H1 (cell line): ENCODE measurements around the gene ARID1B. TPM values are rescaled to one million over a fixed set of nuclear protein-coding genes. Genes with fewer than 3 reads are reported as not detected.

ENCODE experiments used
- CTCF ChIA-PET: fragments of 300-600 bp; sonication (Branson Sonifier 250); formaldehyde crosslinking; loops from one replicate; lab custom pipeline; 2021; ENCODE audit not compliant: partially characterized antibody; lab: Charles Lee
- POLR2A ChIA-PET: fragments of 300-600 bp; sonication (Branson Sonifier 250); formaldehyde crosslinking; loops from one replicate; lab custom pipeline; 2021; ENCODE audit warnings: inconsistent platforms; ENCODE audit not compliant: partially characterized antibody; lab: Charles Lee
- DNase-seq, 2 experiments: peaks; one replicate each; pipeline versions ENCODE4 v3.0.0 to v3.0.0-alpha.2; 2010 to 2022; ENCODE audit warnings: low spot score in 2 of 2, low read depth in 1 of 2, mixed read lengths in 1 of 2
- FAIRE-seq: peaks from 2 replicates; lab custom pipeline; 2011; peaks lifted over from hg19 to GRCh38; lab: Jason Lieb, UNC
- H2AFZ ChIP-seq: 2 replicates; pipeline ENCODE4 v1.8.1; 2012; ENCODE audit warnings: low read length, inconsistent platforms
- H2AK5ac ChIP-seq: 2 replicates; pipeline ENCODE4 v1.6.1; 2013; ENCODE audit warnings: low read depth, low read length
- H2BK120ac ChIP-seq: replicated peaks from 2 replicates; pipeline ENCODE3; 2013; ENCODE audit warnings: low read depth, low read length, inconsistent platforms
- H2BK12ac ChIP-seq: 2 replicates; pipeline ENCODE4 v1.6.1; 2013; ENCODE audit warnings: low read depth, low read length
- H2BK15ac ChIP-seq: 2 replicates; pipeline ENCODE4 v1.6.1; 2013; ENCODE audit warnings: low read length
- H2BK20ac ChIP-seq: 2 replicates; pipeline ENCODE4 v1.6.1; 2013; ENCODE audit warnings: low read length
- H2BK5ac ChIP-seq: 2 replicates; pipeline ENCODE4 v1.6.1; 2013; ENCODE audit warnings: low read depth, low read length
- H3K14ac ChIP-seq: 2 replicates; pipeline ENCODE4 v1.6.1; 2013; ENCODE audit warnings: inconsistent platforms; ENCODE audit not compliant: insufficient read length
- H3K18ac ChIP-seq: 2 replicates; pipeline ENCODE4 v1.6.1; 2013; ENCODE audit warnings: low read length; ENCODE audit errors: extremely low read depth
- H3K23ac ChIP-seq: 2 replicates; pipeline ENCODE4 v1.6.1; 2013; ENCODE audit warnings: inconsistent platforms; ENCODE audit not compliant: insufficient read length
- H3K23me2 ChIP-seq: 2 replicates; pipeline ENCODE4 v1.6.1; 2013; ENCODE audit warnings: low read depth, low read length
- H3K27ac ChIP-seq: 2 replicates; pipeline ENCODE4 v1.6.1; 2011; ENCODE audit warnings: low read depth, low read length, inconsistent platforms
- H3K27me3 ChIP-seq, 4 experiments: replicated peaks in 1 of 4; 1 replicate in 1 of 4; 2 replicates in 3 of 4; pipeline versions ENCODE4 v1.6.1 to v1.8.1; 2011 to 2013; ENCODE audit warnings: low read length in 3 of 4, mild to moderate bottlenecking in 3 of 4, inconsistent platforms in 2 of 4, mixed read lengths in 2 of 4, moderate library complexity in 1 of 4; ENCODE audit not compliant: control insufficient read depth in 3 of 4, insufficient read depth in 3 of 4; ENCODE audit errors: extremely low read depth in 1 of 4
- H3K36me3 ChIP-seq, 4 experiments: 2 replicates each; pipeline versions ENCODE4 v1.6.1 to v1.8.1; 2011 to 2013; ENCODE audit warnings: mild to moderate bottlenecking in 4 of 4, low read length in 3 of 4, moderate library complexity in 2 of 4, control low read depth in 1 of 4, inconsistent platforms in 1 of 4; ENCODE audit not compliant: insufficient read depth in 4 of 4, control insufficient read depth in 2 of 4
- H3K4ac ChIP-seq: replicated peaks from 2 replicates; pipeline ENCODE3; 2013; ENCODE audit warnings: low read length, low read depth, mixed read lengths, inconsistent platforms; ENCODE audit not compliant: insufficient read length
- H3K4me1 ChIP-seq, 4 experiments: replicated peaks in 1 of 4; 1 replicate in 1 of 4; 2 replicates in 3 of 4; pipeline versions ENCODE4 v1.6.1 to v1.8.1; 2011 to 2013; ENCODE audit warnings: low read length in 3 of 4, inconsistent platforms in 2 of 4, mixed read lengths in 1 of 4; ENCODE audit not compliant: insufficient read depth in 4 of 4, control insufficient read depth in 3 of 4
- H3K4me2 ChIP-seq, 2 experiments: 2 replicates each; pipeline versions ENCODE4 v1.6.1 to v1.8.1; 2011 to 2013; ENCODE audit warnings: low read depth in 2 of 2, low read length in 2 of 2, control low read depth in 1 of 2, inconsistent platforms in 1 of 2, mild to moderate bottlenecking in 1 of 2; ENCODE audit not compliant: insufficient read depth in 1 of 2
- H3K4me3 ChIP-seq, 4 experiments: fragments of 200-600, 300-600 bp in 1 of 4; sonication (generic), shearing (Covaris generic), sonication (Bioruptor Twin) in 1 of 4; 2 replicates each; pipeline versions ENCODE4 v1.5.1 to v1.8.1; 2011 to 2016; ENCODE audit warnings: low read length in 4 of 4, low read depth in 3 of 4, control low read depth in 2 of 4, inconsistent platforms in 2 of 4, mild to moderate bottlenecking in 2 of 4, mixed read lengths in 1 of 4, moderate library complexity in 1 of 4; ENCODE audit not compliant: insufficient read depth in 2 of 4; ENCODE audit errors: extremely low read depth in 1 of 4
- H3K56ac ChIP-seq: replicated peaks from 2 replicates; pipeline ENCODE3; 2013; ENCODE audit warnings: low read depth, mild to moderate bottlenecking, mixed read lengths, low read length, inconsistent platforms; ENCODE audit not compliant: insufficient read length
- H3K79me1 ChIP-seq: 2 replicates; pipeline ENCODE4 v1.6.1; 2013; ENCODE audit warnings: low read depth, low read length, control low read depth
- H3K79me2 ChIP-seq, 2 experiments: 2 replicates each; pipeline versions ENCODE4 v1.6.1 to v1.8.1; 2012 to 2013; ENCODE audit warnings: low read length in 2 of 2, mild to moderate bottlenecking in 2 of 2, inconsistent platforms in 1 of 2; ENCODE audit not compliant: insufficient read depth in 2 of 2, control insufficient read depth in 1 of 2
- H3K9ac ChIP-seq, 4 experiments: replicated peaks in 1 of 4; 1 replicate in 1 of 4; 2 replicates in 3 of 4; pipeline versions ENCODE4 v1.6.1 to v1.8.1; 2011 to 2013; ENCODE audit warnings: low read depth in 3 of 4, low read length in 3 of 4, control low read depth in 2 of 4, mild to moderate bottlenecking in 2 of 4, moderate library complexity in 2 of 4, inconsistent platforms in 1 of 4; ENCODE audit errors: extremely low read depth in 1 of 4
- H3K9me3 ChIP-seq, 2 experiments: 2 replicates each; pipeline versions ENCODE4 v1.6.1 to v1.8.1; 2012 to 2013; ENCODE audit warnings: mild to moderate bottlenecking in 2 of 2, moderate library complexity in 2 of 2, control low read depth in 1 of 2, inconsistent platforms in 1 of 2, low read depth in 1 of 2, low read length in 1 of 2, mixed read lengths in 1 of 2; ENCODE audit not compliant: insufficient read depth in 2 of 2
- H4K20me1 ChIP-seq, 2 experiments: replicated peaks in 1 of 2; 2 replicates each; pipeline versions ENCODE3 to v1.8.1; 2011 to 2013; ENCODE audit warnings: inconsistent platforms in 2 of 2, low read length in 2 of 2, mild to moderate bottlenecking in 1 of 2; ENCODE audit not compliant: insufficient read depth in 2 of 2, control insufficient read depth in 1 of 2
- H4K5ac ChIP-seq: 2 replicates; pipeline ENCODE4 v1.6.1; 2013; ENCODE audit warnings: low read length, low read depth, mixed read lengths, inconsistent platforms; ENCODE audit not compliant: insufficient read length
- H4K8ac ChIP-seq: 2 replicates; pipeline ENCODE4 v1.8.0; 2013; ENCODE audit warnings: mild to moderate bottlenecking, moderate library complexity, low read length, inconsistent platforms; ENCODE audit not compliant: insufficient read depth; ENCODE audit errors: extremely low read depth
- H4K91ac ChIP-seq: replicated peaks from 2 replicates; pipeline ENCODE3; 2013; ENCODE audit warnings: low read length, mixed read lengths, inconsistent platforms; ENCODE audit not compliant: insufficient read length
- WGBS, 2 experiments: shearing (Covaris generic) in 1 of 2; methylation state at CpG; one replicate each; pipeline versions ENCODE4 v1.1.6 to v1.1.7; 2013 to 2015; ENCODE audit warnings: low lambda C conversion rate in 2 of 2, mixed read lengths in 2 of 2, inconsistent platforms in 1 of 2, low coverage in 1 of 2, missing lambda C conversion rate in 1 of 2; ENCODE audit not compliant: insufficient replicate concordance in 2 of 2, insufficient coverage in 1 of 2, insufficient read length in 1 of 2; ENCODE audit errors: extremely low coverage in 1 of 2, missing lambda C conversion rate in 1 of 2; 5-methylcytosine and 5-hydroxymethylcytosine counted together
- polyA plus RNA-seq, 7 experiments: library from polyadenylated mRNA; depleted of rRNA in 3 of 7; stranded (reverse) in 5 of 7; unstranded in 2 of 7; fragments of >200 nt in 5 of 7; fragments of 200-250 nt in 2 of 7; gene quantifications; 1 replicate in 5 of 7; 2 replicates in 1 of 7; 4 replicates in 1 of 7; pipeline versions ENCODE4 v1.2.1 to v1.2.3, GENCODE V29; 2011 to 2013; ENCODE audit warnings: missing spikeins in 2 of 7, mixed read lengths in 2 of 7
- total RNA-seq: library from RNA; stranded (reverse); fragmentation: NEBNext Ultra II Directional; extraction: Animal tissue kit (Norgen Biotek cat#: 25700); gene quantifications from 2 replicates; pipeline ENCODE4 v1.2.1, GENCODE V29; 2021

Gene ARID1B
- total and polyA plus RNA-seq, 2 of the 8 experiments (the other 6 are each of a cell fraction or from before 2014, with no cell fraction given), result 24.3 to 70.3 TPM

DNA sequence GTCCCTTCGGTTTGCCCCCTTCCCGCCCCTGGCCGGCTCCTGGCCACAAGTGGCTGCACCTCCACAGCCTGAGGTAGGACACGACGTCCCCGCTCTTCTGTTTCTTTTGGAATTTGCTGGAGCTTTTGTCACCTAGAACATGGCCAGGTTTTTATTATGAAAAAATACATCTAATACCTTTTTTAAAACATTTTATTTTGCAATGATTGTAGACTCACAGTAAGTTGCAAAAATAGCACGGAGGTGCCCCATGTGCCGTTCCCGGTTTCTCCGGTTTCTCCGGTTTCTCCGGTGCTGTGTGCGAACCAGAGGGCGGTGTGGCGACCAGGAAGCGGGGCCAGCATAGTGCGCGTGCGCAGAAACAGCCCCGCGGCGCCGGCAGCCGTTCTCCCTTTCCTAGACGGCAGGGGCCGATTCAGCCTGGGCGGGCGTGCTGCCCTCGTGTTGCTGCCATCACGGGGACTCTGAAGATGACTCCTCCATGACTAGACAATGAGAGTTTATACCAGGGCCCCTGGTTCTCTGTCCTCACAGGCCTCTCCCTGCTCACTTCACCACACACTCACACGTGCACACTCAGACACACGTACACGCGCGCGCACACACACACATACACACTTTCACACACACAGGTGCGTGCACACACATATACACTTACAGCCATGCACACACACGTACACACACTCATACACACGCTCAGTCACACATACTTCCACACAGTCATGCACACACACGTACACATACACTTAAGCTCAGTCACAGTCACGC lies 444.1 kb downstream of the ARID1B start:
- no peak overlapping the region for H3K4me2 ChIP-seq
- WGBS, 2 experiments, result 90% methylated on average over 31 of the region's 41 CpGs; no CpG with 5 or more reads in 1 of the 2 experiments
- H4K8ac ChIP-seq, result peak overlapping the region; percentile 69; the same call in 1 of the 2 replicates
- peaks cover 3% of the 10 kb centered on the region; the same call in 1 of the 2 replicates for H3K23me2 ChIP-seq
- no peak overlapping the region for H2AFZ ChIP-seq
- peak overlapping the region; percentile 100 for H3K4ac ChIP-seq
- CTCF ChIA-PET, result interaction anchor here (1.0 to 2.6 kb wide), 2 partner anchors 15 to 46 kb away, joined by 3 to 13 read pairs; no protein-coding TSS in a partner anchor
- no peaks in the 10 kb centered on the region for H3K36me3 ChIP-seq
- peaks cover 0 to 3% of the 10 kb centered on the region in 2 experiments for H4K20me1 ChIP-seq
- H3K18ac ChIP-seq, result peak overlapping the region; percentile 90; the same call in 1 of the 2 replicates
- no peaks in the 10 kb centered on the region for H3K79me1 ChIP-seq
- H3K9ac ChIP-seq, result peak overlapping the region in 1 of 4 experiments; percentile 18; a peak in 1 of 7 replicates
- H3K27me3 ChIP-seq, result peaks cover 0 to 2% (median 0%) of the 10 kb centered on the region in 4 experiments; a peak in 1 of 7 replicates
- peak overlapping the region; percentile 100 for H2AK5ac ChIP-seq
- POLR2A ChIA-PET, result no interaction called here
- no peaks in the 10 kb centered on the region for H3K9me3 ChIP-seq
- H2BK15ac ChIP-seq, result peak overlapping the region; percentile 100
- peak overlapping the region; percentile 91 for H2BK20ac ChIP-seq
- peak overlapping the region; percentile 78 for H2BK5ac ChIP-seq
- H3K27ac ChIP-seq, result no peak overlapping the region
- H4K5ac ChIP-seq, result peak overlapping the region; percentile 44
- H3K56ac ChIP-seq, result no peak overlapping the region
- H3K14ac ChIP-seq, result peak overlapping the region; percentile 52
- H3K79me2 ChIP-seq, result no peaks in the 10 kb centered on the region
- FAIRE-seq (no peak), DNase-seq (peak in 1 of 2 experiments; percentile 80)
- H3K23ac ChIP-seq, result no peak overlapping the region
- peak overlapping the region; percentile 100 for H4K91ac ChIP-seq
- peaks cover 0 to 8% (median 0%) of the 10 kb centered on the region in 4 experiments; a peak in 1 of 7 replicates for H3K4me1 ChIP-seq
- H2BK120ac ChIP-seq, result peak overlapping the region; percentile 86
- H2BK12ac ChIP-seq, result peak overlapping the region; percentile 100; the same call in 1 of the 2 replicates
- no peak overlapping the region for H3K4me3 ChIP-seq
